NB4 (cell line): ENCODE measurements around the gene LRMDA.

Experiments used
- DNase-seq: peaks from one replicate; pipeline ENCODE4 v3.0.0; 2010; ENCODE audit warnings: low read depth
- H3K4me3 ChIP-seq: one replicate; pipeline ENCODE4 v1.5.1; 2011; ENCODE audit warnings: mild to moderate bottlenecking, low read depth, low read length, moderate library complexity
- CTCF ChIP-seq: IDR thresholded peaks from one replicate; pipeline ENCODE4 v1.5.1; 2012; ENCODE audit warnings: low read depth, low read length
- MAX ChIP-seq: IDR thresholded peaks from 2 replicates; pipeline ENCODE4 v1.6.1; 2011; ENCODE audit warnings: low read depth, low read length
- MYC ChIP-seq: IDR thresholded peaks from 2 replicates; pipeline ENCODE4 v1.6.1; 2011; ENCODE audit warnings: low read depth, low read length
- POLR2A ChIP-seq: IDR thresholded peaks from 2 replicates; pipeline ENCODE4 v1.6.1; 2011; ENCODE audit warnings: mild to moderate bottlenecking; ENCODE audit not compliant: insufficient read length; ENCODE audit errors: extremely low read depth

The LRMDA gene

GRCh38 chr10:75392744-75393143 lies 38.7 kb upstream of the LRMDA start:
- no peak overlapping the region for H3K4me3 ChIP-seq
- TF ChIP-seq CTCF (no peak), MYC (no peak), MAX (no peak), POLR2A (no peak)
- no peak for DNase-seq

GRCh38 chr10:75394221-75394620 lies 37.2 kb upstream of the LRMDA start:
- no peak for DNase-seq
- H3K4me3 ChIP-seq = no peak overlapping the region
- TF ChIP-seq POLR2A (no peak), MAX (no peak), CTCF (no peak), MYC (no peak)

GRCh38 chr10:75395066-75395931 lies 36.1 kb upstream of the LRMDA start:
- no peak overlapping the region for H3K4me3 ChIP-seq
- DNase-seq = no peak
- TF ChIP-seq POLR2A = no peak
- no peak for TF ChIP-seq MYC
- TF ChIP-seq CTCF = no peak
- TF ChIP-seq MAX = no peak

- H3K4me3 ChIP-seq = no peak overlapping the region
- no peak for DNase-seq
- TF ChIP-seq POLR2A (no peak), MAX (no peak), MYC (no peak)
Measured at GRCh38 chr10:75395932-75396630, 35.3 kb upstream of the LRMDA start.

- DNase-seq = no peak
- TF ChIP-seq CTCF (no peak), MAX (no peak), POLR2A (no peak), MYC (no peak)
- H3K4me3 ChIP-seq = no peak overlapping the region
Measured at GRCh38 chr10:75396631-75397495, 34.6 kb upstream of the LRMDA start.
